GM21423 (cell line): ENCODE data around the gene PSMC3.

ENCODE experiments used
- ATAC-seq: cut with Tn5 transposase; IDR thresholded peaks from one replicate; pipeline ENCODE4 v1.9.1; 2021; ENCODE audit warnings: mild to moderate bottlenecking, moderate library complexity; ENCODE audit not compliant: unreplicated experiment

Gene PSMC3

DNA sequence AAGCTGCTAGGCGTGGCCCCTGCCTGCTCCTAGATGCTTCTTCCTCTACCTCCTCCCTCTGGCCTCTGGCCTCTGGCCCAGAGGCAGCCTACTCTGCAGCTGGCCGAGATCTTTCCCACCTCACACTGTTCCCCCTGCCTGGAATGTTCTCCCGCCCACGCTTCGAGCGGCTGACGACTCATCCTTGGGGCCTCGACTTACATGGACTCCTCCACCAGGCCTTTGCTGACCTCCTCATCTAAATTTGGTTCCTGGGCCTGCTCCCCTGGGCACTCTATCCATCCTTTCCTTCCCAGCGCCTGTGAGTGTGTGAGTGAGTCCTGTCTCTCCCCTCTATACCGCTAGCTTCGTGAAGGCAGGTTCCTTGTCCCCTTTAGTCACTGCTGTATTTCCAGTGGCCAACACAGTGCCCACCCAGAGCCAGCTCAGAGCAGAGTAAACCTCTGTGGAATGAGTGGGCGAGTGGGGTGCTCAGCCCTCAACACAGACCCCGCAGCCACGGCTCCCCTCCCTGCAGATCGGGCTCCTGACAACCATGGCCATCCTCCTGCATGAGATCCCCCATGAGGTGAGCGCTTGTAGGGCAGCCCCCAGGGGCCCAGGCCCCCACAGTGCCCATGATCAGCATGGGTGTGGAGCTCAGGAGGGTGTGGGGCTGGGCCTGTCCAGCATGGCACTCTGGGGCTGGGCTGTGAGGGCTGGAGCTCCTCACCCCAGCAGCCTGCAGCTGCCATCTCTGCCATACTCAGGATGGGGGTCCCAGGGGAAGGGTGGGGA lies 12.1 kb downstream of the PSMC3 start:
- no peak for ATAC-seq

GRCh38 chr11:47413351-47413750 lies 12.9 kb downstream of the PSMC3 start:
- no peak for ATAC-seq

- ATAC-seq, result no peak
Observed at GRCh38 chr11:47411884-47412746, 14.1 kb downstream of the PSMC3 start.

- ATAC-seq, result no peak
Observed at GRCh38 chr11:47410370-47411264, 15.6 kb downstream of the PSMC3 start.

- no peak for ATAC-seq
Observed at GRCh38 chr11:47409440-47410369, 16.5 kb downstream of the PSMC3 start.

DNA sequence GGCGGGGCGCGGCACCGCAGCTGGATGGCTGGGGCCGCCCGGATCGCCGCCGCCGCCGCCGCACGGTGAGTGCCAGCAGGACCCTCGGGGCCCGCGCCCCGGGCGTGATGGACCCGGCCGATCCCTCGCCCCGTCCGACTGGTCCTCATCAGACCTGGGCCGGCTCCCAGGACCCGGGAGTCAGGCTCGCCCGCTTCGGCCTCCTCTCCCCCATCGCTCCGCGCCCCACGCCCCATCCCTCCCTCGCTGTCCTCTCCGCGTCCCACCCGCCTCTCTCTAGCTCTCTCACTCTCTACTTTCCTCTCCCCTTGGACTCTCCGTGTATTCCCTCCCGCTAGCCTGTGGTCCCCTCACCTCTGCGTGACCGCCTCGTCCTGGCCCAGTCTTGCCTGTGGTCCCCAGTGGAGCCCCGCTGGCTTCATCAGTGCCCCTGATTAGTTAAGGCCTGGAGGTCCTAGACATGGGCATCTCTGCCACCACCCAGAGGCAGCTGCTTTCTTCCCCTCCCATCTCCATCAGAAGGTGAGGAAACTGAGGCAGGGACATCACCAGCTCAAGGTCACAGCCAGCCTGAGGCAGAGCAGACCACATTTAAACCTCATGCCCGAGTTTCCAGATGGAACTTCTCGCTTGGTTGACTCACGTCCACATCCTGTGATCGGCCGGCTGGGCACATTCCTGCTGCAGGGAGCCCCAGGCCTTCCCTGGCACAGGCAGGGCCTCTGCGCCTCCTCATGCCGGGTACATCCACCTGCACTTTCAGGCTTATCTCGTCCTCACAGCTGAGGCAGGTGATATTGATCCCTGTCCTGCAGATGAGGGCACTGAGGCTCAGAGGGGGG lies 17.4 kb downstream of the PSMC3 start:
- ATAC-seq, result no peak

DNA sequence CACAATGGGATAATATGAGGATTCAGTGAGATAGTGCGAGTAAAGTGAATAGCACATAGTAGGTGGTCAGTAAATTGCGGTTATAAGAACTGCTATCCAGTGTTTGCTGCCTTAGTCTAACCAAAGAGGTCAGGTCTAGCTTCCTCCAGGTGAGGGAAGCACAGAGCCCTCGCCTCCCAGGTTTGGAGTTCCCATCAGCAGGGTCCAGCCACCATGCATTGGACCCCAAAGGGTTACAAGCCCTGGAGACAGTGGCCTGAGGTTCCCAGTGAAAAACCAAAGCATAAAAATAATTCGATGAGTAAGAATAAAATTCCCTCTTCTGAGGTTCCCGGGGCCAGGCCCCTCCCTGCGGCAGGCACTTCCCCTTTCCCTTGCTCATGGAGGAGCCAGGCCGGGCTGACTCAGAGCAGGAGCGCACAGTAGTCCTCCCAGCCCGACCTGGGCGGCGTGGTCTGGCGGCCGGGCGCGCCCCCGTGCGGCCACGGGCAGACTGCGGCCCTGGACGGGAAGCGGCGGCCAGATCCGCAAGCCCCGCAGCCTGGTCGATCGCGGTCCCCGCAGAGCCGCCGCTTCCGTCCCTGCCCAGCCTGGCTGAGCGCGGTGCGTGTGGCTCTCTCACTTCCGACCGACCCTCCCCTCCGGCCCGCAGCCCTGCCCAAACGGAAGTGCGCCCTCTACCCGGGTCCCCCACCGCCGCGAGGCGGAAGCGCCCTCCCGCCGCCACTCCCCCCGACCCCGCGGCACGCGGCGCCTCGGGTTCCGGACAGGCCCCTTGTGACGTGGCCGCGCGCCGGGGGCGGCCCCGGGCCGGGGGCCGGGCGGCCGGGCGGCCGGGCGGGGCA lies 18.3 kb downstream of the PSMC3 start, which contains the start of gene SLC39A13:
Gene SLC39A13, plus strand, starts transcription at position 845 of the 845 bp plus-strand sequence. CDS start 1,505 bp downstream, outside the sequence.
- ATAC-seq, result peak; percentile 84

DNA sequence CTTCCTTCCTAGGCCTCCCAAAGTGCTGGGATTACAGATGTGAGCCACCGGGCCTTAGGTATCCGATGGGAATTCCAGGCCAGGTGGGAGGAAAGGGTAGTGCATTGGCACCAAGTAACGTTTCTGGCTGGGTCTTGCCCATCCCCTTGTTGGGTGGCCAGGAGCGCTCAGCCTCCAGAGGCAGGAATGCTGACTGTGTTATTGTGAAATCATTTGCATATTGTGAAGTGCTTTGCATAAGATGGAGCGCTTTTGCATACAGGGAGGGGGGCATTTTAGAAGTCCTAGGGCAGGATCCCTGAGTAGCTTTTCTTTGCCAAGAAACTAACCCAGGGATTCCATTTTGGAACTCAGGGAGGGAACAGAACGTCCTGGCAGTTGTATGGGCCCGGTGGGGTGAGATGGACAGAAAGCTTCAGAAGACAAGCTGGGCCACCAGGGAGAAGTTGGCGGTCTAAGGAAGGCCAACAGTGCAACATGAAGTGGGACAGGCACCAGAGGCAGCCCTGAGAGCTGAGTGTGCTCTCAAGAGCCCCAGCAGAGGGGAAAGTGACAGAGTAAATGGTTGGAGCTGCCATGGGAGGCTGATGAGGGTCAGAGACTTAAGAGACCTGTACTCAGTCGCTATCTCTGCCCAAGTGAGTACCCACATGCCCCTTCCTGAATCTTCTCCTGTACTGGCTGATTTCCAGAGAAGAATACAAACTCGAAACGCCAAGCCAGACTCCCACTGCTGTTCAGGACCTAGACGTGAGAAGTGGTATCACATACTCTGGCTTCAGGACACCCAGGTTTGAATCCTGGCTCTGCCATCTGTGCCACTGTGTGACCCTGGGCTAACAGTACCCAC lies 19.1 kb downstream of the PSMC3 start:
- ATAC-seq, result no peak

- ATAC-seq, result no peak
Observed at GRCh38 chr11:47403571-47403970, 22.7 kb downstream of the PSMC3 start.

GRCh38 chr11:47403135-47403534 lies 23.1 kb downstream of the PSMC3 start:
- ATAC-seq, result no peak

- peak; percentile 67 for ATAC-seq
Observed at GRCh38 chr11:47400768-47401279, 25.4 kb downstream of the PSMC3 start.

DNA sequence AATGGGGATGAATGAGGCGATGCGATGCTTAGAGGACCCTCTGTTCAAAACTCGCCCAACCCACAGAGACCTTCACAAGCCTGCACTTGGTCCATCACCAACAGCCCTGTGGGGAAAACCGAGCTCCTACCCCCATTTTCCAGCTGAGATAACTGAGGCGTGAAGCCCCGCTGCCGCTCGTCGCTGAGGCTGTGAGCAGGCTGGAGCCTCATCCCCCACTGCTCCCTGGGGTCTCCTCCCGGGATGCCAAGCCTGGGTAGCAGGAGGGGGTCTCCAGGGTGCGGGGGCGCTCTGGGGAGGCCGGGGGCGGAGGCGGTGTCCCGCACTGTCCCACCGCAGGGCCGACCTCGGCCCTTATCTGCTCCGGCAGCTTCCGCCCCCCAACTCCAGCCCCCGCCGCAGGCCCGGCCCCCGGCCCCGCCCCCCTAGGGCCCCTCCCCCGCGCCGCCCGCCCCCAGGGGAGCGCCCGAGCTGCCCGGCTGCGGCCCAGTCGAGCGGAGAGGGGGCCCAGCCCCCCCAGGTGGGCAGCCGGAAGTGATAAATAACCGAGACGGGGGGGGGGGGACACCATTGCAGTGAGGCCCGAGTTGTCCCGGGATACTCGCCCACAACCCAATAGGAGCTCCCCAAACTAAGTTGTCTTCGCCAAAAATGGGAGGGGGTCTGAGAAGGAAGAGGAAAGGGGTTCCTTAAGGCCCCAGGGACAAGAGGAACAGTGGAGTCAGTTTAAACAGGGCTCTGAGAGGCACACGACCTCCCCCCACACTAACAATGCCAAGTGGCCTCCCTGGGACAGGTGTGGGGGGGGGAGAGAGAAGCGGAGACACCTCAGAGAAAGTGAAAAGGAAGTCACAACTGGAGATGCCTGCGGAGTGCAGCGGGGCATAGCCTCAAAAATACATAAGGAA lies 26.1 kb downstream of the PSMC3 start:
- ATAC-seq, result peak; percentile 46

DNA sequence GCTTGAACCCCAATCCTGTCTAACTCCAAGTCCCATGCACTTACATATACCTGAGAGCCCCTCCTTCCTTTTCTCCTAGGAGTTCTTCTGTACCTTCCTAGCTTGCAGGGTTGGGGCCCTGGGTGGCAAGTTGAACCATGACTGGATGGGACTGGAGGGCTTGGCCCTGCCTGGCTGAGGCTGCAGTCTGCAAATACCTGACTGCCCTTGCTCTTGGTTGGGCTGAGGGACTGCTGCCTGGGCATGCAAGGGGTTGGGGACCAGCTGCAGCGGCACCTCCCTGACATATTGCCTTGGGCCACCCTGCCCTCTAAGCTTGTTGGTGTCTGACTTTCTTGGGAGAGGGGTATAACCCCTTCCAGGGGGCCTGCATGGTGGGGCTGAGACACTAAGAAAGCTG lies 27.7 kb downstream of the PSMC3 start:
- no peak for ATAC-seq

DNA sequence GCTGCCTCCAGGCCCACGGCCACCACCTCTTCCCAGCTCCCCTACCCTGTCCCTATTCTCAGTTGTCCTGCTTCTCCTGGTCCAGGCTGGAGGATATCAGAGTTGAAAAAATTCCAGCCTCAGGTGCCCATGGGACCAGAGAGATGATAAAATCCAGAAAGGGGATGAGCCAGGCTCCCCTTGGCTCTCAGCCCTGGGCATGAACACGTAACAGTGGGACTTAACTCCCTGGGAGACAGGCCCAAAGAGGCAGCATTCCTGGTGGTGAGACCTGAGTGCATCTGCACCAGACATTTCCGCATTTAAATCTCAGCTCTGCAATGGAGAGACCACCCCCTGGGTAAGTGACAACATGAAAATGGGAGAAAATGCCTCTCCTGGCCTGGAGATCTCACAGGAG lies 28.2 kb downstream of the PSMC3 start:
- ATAC-seq, result no peak

GRCh38 chr11:47396049-47396320 lies 30.3 kb downstream of the PSMC3 start:
- no peak for ATAC-seq
